Hematopoietic multipotent progenitor cell treated with erythropoietin and hydrocortisone succinate and interleukin-3 and kit ligand, for 17 days (in vitro differentiated cells): Measurements from ENCODE around the gene DMRT2.

Experiments used
- DNase-seq: peaks from one replicate; pipeline ENCODE4 v3.0.0-alpha.2; 2015; ENCODE audit warnings: low spot score

The DMRT2 gene

DNA sequence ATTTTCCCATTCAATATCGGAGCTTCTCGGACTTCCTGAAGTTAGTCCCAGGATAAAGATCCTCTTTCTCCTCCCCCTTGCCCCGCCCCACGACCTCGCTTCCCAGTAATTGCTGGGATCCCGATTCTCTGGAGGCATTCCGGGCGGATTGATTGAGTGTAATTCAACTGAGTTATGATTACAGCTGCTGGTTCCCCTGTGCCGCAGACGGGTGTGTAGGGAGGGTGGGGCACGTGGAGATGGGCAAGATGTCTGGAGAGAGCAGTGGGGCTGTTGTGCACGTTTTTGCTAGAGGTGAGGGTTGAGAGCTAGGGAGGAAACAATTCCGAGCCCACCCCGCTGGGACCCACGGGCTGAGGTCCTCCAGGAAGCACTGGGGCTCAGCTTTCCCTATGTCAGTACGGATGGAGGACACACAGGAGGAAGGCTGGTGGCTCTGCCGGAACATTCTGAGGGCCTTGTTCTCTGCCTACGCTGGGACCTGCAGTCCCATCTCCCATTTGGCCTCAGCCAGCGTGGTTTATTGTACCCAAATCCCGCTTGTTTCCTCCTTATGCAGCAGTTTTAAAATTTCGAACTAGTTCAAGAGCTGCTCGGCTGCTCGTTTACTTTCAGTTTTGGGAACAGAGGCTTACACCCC lies 2.4 kb upstream of the DMRT2 start:
- DNase-seq, result no peak

DNA sequence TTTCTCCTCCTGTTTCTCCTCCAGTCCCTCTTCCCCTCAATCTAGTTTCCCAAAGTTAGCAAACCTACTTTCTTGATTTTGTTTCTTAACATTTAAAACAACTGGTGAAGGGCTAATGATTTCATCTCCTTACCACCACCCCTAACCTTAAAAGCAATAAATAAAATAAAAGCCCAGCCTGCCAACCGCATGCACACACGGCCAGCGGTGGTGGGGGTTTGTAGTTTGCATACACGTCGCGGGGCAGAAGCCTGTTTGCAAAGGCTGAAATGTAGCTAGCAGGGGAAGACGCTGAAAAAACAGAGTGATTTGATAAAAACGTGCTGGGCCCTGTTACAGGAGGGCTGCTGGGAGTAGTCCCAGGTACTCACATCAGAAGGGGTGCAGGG lies 1.9 kb upstream of the DMRT2 start:
- no peak for DNase-seq

DNA sequence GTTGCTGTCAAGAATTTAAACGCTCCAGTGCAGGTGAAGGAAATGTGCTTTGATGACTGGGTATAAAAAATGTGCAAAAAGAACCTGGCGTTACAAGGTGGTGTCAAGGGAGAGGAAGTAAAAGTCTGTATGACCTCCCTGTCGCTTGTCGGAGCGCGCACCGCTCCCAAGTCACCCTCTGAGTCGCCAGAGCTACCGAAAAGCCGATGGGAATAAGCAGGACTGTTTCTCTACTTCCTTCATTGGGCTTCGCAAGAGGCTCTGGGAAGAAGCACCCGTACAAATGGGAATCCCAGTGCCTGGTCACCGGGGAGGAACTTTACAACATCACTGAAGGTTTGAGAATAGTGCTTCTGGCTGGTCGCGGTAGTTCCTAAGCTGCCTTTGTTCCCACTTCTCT lies 1.3 kb upstream of the DMRT2 start:
- DNase-seq, result no peak

DNA sequence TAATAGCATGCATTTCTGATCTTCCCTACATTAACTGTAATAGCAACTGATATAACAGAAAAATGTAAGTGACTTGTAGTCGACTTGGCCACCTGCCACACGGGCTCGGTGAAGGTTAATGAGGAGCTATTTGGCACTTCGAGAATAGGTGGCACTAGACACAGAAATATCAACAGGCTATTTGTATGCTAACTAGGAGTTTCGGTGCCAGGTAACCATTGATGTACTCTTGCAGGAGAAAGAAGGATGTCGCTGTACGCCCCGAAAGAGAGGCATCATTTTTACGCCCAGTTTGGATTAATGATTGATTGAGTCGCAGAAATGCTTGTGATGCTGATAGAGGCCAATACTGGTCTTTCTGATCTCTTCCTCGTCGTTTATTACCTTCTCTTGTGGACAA lies 516 bp upstream of the DMRT2 start:
- DNase-seq, result no peak

DNA sequence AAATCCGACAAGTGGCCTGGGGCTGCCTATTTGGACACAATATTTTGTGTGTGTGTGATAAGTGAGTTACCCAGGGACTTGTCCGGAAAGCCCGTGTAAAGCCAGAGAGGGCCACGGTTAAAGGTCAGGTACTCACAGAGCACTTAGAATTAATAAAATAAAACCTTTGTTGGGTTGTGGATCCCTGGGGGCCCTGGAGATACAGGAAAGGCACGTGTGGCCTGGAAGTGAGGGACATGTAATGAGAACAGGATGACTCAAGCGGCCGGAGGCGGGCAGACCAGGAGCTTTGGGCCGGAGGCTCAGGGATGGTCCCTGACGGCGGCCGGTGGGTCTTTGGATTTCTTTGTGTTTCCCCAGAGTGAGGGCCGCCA lies 1.0 kb downstream of the DMRT2 start:
- no peak for DNase-seq

DNA sequence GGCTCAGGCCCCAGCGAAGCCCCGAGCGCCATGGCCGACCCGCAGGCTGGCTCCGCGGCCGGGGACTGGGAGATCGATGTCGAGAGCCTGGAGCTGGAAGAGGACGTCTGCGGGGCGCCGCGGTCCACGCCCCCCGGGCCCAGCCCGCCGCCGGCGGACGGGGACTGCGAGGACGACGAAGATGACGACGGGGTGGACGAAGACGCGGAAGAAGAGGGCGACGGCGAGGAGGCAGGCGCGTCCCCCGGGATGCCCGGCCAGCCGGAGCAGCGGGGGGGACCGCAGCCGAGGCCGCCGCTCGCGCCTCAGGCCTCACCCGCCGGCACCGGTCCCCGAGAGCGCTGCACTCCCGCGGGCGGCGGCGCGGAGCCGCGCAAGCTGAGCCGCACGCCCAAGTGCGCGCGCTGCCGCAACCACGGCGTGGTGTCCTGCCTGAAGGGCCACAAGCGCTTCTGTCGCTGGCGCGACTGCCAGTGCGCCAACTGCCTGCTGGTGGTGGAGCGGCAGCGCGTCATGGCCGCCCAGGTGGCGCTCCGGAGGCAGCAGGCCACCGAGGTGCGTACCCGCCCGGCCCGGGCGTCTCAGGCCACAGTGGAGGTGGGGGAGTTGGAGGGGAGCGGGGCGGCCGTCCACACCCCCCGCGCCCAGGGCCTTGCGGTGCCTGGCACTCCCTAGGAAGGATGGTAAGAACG lies 1.6 kb downstream of the DMRT2 start:
- DNase-seq, result no peak

DNA sequence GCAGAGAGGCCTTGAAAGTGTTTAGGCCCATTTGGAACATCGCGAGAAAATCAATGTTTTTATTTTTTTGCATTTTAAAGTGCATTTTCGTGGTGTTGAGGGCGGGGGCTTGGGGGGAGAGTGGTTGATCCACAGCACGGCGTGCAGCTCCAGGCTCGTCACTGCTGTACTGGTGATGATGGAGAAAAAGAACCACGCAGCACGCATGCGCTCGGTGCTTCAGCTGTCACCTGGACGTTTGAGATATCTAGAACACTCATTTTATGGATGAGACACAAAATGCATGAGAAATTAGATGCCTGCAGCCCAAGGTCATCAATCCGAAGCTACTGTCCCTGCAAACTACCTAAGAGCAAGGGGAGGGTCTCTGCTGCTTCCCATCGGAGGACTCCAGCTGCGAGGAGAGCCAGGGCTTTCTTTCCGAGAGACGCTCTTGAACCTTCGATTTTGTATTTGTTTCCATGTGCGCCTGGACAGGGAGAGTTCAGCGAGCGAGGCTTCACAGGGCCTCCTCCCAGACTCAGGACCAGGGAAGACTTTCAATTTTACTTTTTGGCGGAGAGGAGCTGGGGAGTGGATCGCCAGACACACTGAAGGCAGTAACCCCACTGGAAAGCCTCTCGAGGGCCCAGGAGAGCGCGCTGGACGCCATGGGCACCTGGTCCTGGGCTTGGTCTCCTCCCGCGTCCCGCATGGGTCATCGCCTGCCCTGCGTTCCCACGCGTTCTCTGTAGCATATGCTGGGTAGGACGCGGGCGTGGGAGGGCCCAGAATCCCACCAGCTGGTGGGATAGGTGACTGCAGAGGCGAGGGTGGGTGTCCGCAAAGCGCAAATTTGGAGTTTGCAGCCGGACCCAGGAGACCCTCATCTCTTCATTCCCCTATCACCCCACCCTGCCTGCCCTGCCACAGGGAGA lies 2.5 kb downstream of the DMRT2 start:
- DNase-seq, result no peak

DNA sequence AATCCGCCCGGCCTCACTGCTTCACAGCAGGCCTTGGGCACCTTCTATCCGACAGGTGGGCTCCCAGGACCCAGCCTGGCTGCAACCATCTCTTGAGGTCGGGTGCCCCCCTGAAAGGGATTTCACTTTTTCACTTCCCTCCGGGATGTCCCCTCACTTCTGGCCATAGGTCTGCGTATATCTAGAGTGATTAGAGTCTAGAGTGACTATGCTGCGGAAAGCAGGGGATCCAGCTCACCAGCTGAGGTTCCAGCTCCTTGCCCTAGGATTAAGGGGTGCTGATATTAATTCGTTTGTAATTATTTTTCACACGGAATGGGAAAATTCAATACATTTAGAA lies 3.1 kb downstream of the DMRT2 start:
- no peak for DNase-seq

DNA sequence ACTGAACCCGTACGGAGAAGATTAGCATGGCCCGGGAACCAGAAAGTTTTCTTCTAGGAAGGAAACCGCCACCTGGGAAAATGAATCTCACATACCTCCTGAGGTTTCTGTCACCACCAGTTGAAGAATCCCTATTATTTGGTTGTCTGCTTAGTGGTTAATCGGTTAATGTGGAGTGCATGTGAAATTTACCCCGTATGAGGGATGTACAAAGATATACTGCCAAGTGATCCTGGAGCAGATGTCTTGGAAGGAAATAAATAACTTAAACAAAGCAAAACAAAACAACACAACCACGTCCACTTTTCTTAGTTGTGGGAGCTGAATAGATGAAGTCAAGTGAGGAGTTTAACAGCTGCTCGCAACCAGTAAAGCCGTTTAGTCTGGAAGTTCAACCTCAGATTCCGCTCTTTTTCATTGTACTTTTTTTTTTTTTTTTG lies 3.8 kb downstream of the DMRT2 start:
- no peak for DNase-seq

DNA sequence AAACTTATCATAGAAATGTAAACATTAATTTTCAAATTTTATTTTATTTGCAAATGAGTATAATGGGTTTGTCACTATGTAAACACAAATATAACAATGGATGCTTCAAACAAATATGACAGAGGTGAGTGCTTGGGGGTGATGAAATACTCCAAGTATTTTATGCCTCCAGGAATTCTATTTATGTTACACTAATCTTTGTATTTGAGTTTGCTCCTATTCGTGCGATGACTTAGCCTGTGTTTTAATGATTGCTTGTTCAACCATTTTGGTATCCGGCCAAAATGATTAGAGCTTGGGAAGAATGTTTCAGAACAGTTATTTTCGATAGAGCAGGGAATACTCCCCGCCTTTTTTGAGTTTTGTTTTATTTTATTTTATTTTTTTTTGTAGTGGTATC lies 5.0 kb downstream of the DMRT2 start:
- no peak for DNase-seq

DNA sequence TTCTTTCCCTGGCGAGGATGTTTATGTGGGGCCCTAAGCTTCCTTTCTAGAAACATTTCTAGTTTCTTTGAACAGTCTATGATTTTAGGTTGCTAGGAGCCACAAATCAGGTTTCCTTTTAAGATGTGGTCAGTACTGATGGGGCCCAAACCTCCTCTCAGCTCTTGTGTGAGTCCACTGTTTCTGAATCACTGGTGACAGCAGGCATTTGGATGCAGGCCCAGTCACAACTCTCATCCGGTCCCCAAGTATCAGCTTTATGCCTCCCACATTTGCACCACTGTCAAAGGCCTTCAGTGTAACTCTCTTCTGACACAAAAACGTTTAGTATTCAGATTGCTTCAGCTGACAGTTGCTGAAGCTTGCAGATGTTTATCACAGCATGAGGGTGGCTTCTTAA lies 7.8 kb downstream of the DMRT2 start:
- no peak for DNase-seq

DNA sequence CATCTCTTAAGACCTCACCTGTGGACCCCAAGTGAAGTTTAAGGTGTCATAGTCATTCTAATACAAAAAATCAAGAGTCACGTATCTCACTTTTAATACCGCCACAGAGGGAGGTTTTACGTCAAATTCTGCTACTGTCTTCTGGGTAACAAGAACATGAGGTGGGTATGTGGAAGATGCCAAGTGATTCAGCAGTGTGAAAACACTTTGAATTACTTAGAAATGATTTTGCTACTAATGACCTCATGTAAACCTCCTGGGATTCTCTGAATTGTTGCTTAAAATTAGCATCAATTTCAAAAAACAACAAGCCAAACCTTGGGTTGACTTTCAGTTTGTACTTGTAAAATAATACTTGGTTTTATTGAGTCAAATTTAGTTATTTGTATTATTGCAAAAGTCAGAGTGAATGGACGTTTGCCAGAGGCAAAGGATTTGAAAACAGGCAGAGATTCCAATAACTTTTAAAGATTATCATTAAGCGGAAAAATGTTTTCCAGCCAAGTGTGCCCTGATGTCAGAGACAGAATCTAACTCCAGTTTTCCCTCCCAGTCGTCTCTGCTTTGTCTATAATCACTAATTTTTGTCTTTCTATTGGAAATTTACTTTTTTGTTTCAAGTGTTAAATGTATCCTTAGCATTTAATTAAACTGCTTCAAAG lies 8.8 kb downstream of the DMRT2 start:
- DNase-seq, result no peak

DNA sequence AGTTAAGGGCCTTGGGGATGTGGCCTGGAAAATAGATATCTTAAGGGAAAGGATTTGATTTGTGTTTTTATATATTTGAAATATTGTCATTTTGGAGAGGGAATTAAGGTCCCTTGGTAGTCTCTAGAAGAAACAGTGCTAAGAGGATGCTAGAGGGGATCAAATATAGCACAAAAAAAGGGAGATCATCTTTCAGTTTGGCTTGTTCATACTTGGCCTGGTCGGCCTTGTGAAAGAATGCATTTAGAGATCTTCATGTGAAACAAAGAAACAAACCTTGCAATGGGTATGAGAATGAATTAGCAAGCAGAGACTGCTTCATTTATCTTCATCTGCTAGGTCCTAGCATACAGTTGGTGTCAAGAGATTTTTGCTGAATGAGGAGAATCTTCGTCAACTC lies 15.0 kb downstream of the DMRT2 start:
- DNase-seq, result no peak

DNA sequence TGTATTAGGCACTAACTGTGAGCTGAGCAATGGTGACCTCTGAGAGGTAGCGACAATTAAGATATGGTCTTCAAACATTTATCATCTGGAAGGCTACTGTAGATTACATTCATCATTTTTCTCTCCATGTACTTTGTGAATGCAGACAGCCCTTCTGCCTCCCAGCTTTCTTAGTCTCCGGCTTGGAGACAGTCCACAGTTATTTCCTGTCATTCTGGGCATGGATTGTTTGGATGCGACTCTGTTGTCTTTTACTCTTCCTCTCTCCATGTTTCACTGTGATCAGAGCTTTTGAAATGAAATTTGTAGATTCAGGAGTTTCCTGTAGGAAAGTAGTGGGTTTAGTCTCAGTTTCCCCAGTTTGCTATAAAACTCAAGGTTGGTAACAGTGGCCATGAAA lies 20.5 kb downstream of the DMRT2 start:
- DNase-seq, result no peak

DNA sequence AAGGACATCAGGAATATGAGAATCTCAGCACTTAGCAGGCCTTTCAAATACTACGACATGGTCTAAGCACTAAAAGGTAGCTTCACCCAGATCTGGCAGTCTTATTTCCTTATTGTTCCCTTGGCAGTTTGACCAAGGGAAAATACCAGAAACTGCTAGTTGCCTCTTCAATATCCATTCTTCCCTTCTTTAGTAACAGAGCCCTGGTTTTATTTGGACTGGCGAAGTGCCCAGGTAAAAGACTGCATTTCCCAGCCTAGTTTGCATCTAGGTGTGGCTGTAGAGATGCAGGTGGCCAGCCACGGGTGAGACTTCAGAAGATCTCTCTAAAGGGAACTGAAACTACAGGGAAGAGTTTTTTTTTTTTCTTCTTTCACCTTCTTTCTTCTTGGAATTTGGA lies 21.6 kb downstream of the DMRT2 start:
- no peak for DNase-seq

DNA sequence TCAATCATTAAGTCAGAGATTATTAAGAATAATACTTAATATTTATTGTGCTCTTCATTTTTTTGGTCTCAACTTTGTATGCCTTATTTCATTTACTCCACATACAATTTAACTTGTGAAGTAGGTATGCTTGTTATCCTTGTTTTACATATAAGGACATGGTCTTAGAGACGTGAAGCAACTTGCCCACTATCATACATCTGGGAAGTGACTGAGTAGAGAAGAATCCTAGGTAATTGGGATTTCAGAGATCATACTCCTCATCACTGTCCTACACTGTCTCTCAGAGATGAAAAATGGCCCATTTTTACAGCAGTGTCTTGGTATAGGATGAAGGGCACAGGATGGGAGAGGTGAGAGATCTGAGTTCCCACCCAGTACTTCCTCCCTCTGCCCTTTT lies 23.3 kb downstream of the DMRT2 start:
- DNase-seq, result no peak

DNA sequence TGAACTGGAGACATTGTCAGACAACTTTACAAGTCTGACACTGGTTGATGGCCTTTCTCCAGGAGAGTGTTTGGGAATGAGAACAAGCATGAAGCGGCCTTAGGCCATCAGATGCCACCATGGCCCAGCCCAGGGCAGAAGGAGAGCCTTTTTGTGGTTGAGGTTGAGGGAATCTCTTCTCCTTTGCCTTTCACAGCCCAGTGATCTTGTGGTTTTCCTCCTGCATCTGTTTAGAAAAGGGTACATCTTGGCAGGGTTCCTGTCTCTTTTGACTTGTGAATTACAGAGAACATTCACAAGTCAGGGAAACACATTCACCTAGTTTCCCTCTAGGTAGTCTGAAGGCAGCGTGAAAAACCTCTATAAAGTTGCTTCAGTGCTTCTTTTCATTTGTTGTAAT lies 27.5 kb downstream of the DMRT2 start:
- no peak for DNase-seq

DNA sequence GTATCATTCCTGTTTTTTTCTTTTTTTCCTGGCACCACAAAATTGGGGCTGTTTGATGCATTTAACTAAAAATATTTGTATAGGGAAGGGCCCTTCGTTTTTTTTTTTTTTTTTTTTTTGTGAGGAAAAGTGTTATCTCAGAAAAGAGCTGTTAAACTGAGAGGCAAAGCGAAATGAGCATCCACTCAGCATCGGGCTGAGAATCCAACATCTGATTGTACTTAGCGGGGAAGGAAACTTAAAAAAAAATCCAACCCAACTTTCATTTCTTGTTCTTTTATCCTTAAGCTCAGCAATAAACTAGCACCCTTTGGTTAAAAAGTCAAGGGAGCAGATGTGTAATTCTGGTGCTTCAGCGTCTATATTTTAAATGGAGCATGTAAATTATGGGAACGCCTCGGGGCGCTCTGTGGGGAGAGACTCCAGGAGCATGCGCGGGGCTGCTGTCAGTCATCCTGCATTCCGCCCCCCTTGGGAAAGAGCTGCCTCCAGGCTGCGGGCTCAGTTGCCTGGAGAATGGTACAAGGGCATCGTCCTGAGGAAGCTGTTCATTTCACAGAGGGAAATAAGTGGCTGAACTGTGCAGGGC lies 33.3 kb downstream of the DMRT2 start:
- DNase-seq, result no peak

DNA sequence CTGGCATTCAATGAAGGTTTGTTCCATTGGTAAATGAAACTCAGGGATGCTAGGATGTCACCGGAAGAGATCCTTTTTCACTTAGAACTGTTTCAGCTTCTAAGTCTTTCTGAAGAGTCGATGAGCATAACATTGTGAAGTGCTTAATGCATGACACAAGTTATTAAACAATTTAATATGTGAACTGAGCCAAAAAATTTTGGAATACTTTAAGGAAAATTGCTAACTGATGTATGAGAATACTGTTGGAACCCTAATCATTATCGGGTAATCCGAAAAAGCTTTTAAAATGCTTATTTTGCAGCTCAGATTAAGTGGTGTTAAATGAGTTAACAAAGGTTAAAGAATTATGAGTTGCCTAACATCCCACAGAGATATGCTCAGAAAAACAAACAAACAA lies 34.9 kb downstream of the DMRT2 start:
- no peak for DNase-seq

DNA sequence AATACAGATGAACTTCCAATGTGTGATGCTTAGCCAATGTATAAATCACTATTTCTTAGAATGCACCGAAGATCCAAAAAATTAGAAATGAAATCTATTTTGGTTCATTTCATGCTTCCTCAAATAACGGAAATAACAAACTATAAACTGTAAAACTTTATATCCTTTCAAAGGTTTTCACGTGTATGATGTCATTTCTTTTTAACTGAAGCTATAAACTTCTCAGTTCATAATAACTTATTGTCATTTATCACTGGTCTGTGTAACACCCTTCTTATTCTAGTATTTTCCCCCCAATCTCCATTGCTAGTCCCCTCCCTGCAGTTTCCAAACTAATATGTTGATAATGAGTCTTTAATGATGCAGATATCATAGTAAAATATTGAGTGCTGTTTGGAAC lies 36.4 kb downstream of the DMRT2 start:
- no peak for DNase-seq

DNA sequence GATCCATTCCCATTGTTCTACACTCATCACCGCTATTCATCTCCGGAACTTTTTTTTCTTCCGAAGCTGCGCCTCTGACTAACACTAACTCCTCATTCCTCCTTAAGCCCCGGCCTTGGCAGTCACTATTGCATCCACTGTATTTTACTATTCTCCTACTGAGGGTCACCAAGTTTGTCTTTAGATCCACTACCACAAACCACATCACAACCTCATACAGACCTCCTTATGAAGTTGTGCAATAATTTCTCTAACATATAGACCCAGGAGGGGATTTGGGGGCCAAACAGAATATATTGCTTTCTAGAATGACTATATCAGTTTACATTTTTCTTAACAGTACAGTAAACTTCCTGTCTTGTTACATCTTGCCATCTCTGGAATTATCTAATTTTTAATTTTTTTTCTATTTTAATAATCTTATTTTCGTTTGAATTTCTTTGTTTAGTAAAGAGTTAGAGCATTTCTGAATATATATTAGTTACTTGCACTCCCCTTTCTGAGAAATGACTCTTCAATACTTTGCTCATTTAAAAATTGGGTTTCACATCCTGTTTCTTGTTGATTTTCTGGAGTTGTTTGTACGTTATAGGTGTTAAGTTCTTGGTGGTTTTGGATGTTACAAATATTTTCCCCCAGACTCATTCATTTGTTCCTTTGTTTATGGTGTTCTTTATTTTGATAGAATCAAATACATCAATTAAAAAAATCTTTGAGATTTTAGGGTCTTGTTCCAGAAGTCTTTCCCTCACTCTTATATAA lies 37.1 kb downstream of the DMRT2 start:
- DNase-seq, result no peak

DNA sequence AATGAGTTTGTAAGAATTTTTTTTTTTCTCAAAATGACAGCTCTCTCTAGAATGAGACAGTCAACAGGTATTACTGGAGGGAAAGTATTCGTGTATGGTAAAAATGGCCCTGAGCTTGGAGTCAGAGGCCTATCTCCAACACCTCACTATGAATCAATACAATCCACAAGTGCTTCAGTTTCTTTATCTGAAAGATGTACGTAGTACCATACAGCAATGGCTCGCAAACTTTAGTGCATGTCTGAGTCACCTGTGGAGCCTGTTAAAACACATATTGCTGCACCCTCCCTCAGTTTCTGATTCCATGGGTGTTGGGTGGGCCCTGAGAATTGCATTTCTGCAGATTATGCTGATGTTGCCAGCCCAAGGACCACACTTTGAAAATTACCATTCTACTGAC lies 44.6 kb downstream of the DMRT2 start:
- no peak for DNase-seq
